Mesenchymal stem cell (in vitro differentiated cells and primary cell): ENCODE data around the gene TRPM2.
A peak's percentile ranks its signal among the peaks of the same experiment; 100 is the strongest.
"Not testable (repeated sequence)": the region's sequence is repeated elsewhere in the genome, so short reads cannot be mapped to it uniquely, and the experiment has no call there.

Experiments used
- DNase-seq: peaks from one replicate; pipeline ENCODE4 v3.0.0-alpha.2; 2013
- H2AFZ ChIP-seq: one replicate; pipeline ENCODE4 v1.6.1; 2013; ENCODE audit warnings: low read depth, mild to moderate bottlenecking, control low read depth, inconsistent platforms, low read length, moderate library complexity
- H2AK5ac ChIP-seq: 2 replicates; pipeline ENCODE4 v1.6.1; 2013; ENCODE audit warnings: low read length, moderate library complexity, mild to moderate bottlenecking, inconsistent platforms; ENCODE audit not compliant: severe bottlenecking
- H2BK120ac ChIP-seq: one replicate; pipeline ENCODE4 v1.6.1; 2013; ENCODE audit warnings: low read depth, mild to moderate bottlenecking, inconsistent platforms, low read length, moderate library complexity
- H2BK12ac ChIP-seq, 2 experiments: one replicate each; pipeline ENCODE4 v1.6.1; 2013; ENCODE audit warnings: inconsistent platforms in 2 of 2, low read length in 2 of 2, mild to moderate bottlenecking in 2 of 2, moderate library complexity in 2 of 2, control low read depth in 1 of 2
- H2BK15ac ChIP-seq: one replicate; pipeline ENCODE4 v1.6.1; 2013; ENCODE audit warnings: mild to moderate bottlenecking, low read depth, inconsistent platforms; ENCODE audit not compliant: poor library complexity, severe bottlenecking
- H2BK5ac ChIP-seq: 2 replicates; pipeline ENCODE4 v1.6.1; 2013; ENCODE audit warnings: low read depth, mild to moderate bottlenecking, low read length, control low read depth, inconsistent platforms; ENCODE audit not compliant: poor library complexity, severe bottlenecking
- H3K14ac ChIP-seq, 2 experiments: one replicate each; pipeline ENCODE4 v1.6.1; 2013; ENCODE audit warnings: inconsistent platforms in 2 of 2, low read length in 2 of 2, control low read depth in 1 of 2, mild to moderate bottlenecking in 1 of 2, moderate library complexity in 1 of 2
- H3K18ac ChIP-seq, 2 experiments: one replicate each; pipeline ENCODE4 v1.6.1; 2013; ENCODE audit warnings: inconsistent platforms in 2 of 2, low read length in 2 of 2, control low read depth in 1 of 2, low read depth in 1 of 2, mild to moderate bottlenecking in 1 of 2
- H3K23ac ChIP-seq, 2 experiments: one replicate each; pipeline ENCODE4 v1.6.1; 2013; ENCODE audit warnings: inconsistent platforms in 2 of 2, low read length in 2 of 2, mild to moderate bottlenecking in 2 of 2, moderate library complexity in 2 of 2, control low read depth in 1 of 2
- H3K27ac ChIP-seq: 2 replicates; pipeline ENCODE4 v1.5.1; 2013; ENCODE audit warnings: mild to moderate bottlenecking, moderate library complexity, low read length, control low read depth, inconsistent platforms; ENCODE audit not compliant: poor library complexity, severe bottlenecking
- H3K27me3 ChIP-seq, 2 experiments: 2 replicates each; pipeline versions ENCODE4 v1.6.1 to v1.7.0; 2013; ENCODE audit warnings: low read length in 2 of 2, mild to moderate bottlenecking in 2 of 2, moderate library complexity in 2 of 2, control low read depth in 1 of 2, inconsistent platforms in 1 of 2; ENCODE audit not compliant: control insufficient read depth in 1 of 2, insufficient read depth in 1 of 2
- H3K36me3 ChIP-seq, 2 experiments: 2 replicates each; pipeline versions ENCODE4 v1.6.1 to v1.7.0; 2013; ENCODE audit warnings: low read length in 2 of 2, control low read depth in 1 of 2, inconsistent platforms in 1 of 2, low read depth in 1 of 2, mild to moderate bottlenecking in 1 of 2; ENCODE audit not compliant: insufficient read depth in 2 of 2, control insufficient read depth in 1 of 2
- H3K4ac ChIP-seq, 2 experiments: one replicate each; pipeline ENCODE4 v1.6.1; 2013; ENCODE audit warnings: inconsistent platforms in 2 of 2, low read length in 2 of 2, mild to moderate bottlenecking in 2 of 2, moderate library complexity in 2 of 2, control low read depth in 1 of 2, low read depth in 1 of 2
- H3K4me1 ChIP-seq: 2 replicates; pipeline ENCODE4 v1.6.1; 2013; ENCODE audit warnings: low read depth, low read length, control low read depth; ENCODE audit not compliant: control insufficient read depth, insufficient read depth
- H3K4me2 ChIP-seq: 2 replicates; pipeline ENCODE4 v1.6.1; 2013; ENCODE audit warnings: low read length, mild to moderate bottlenecking, inconsistent platforms; ENCODE audit not compliant: poor library complexity, severe bottlenecking
- H3K4me3 ChIP-seq, 2 experiments: 2 replicates each; pipeline versions ENCODE4 v1.5.1 to v1.7.0; 2013; ENCODE audit warnings: low read length in 2 of 2, mild to moderate bottlenecking in 2 of 2, control low read depth in 1 of 2, low read depth in 1 of 2; ENCODE audit not compliant: insufficient read depth in 1 of 2
- H3K79me1 ChIP-seq: replicated peaks from 2 replicates; pipeline ENCODE4 v1.6.1; 2013; ENCODE audit warnings: mild to moderate bottlenecking, control low read depth, low read length, inconsistent platforms; ENCODE audit not compliant: poor library complexity, severe bottlenecking
- H3K9ac ChIP-seq: 2 replicates; pipeline ENCODE4 v1.7.0; 2013; ENCODE audit warnings: mild to moderate bottlenecking, low read length, moderate library complexity
- H3K9me3 ChIP-seq: 2 replicates; pipeline ENCODE4 v1.7.0; 2013; ENCODE audit warnings: mild to moderate bottlenecking, low read length; ENCODE audit not compliant: control insufficient read depth
- H4K8ac ChIP-seq: one replicate; pipeline ENCODE4 v1.6.1; 2013; ENCODE audit warnings: inconsistent platforms, mild to moderate bottlenecking, low read length, moderate library complexity
- H4K91ac ChIP-seq: one replicate; pipeline ENCODE4 v1.6.1; 2013; ENCODE audit warnings: mild to moderate bottlenecking, low read length, inconsistent platforms
- WGBS: methylation state at CpG from one replicate; pipeline ENCODE4 v1.1.7; 2013; ENCODE audit warnings: mixed read lengths; 5-methylcytosine and 5-hydroxymethylcytosine counted together

TRPM2 gene

DNA sequence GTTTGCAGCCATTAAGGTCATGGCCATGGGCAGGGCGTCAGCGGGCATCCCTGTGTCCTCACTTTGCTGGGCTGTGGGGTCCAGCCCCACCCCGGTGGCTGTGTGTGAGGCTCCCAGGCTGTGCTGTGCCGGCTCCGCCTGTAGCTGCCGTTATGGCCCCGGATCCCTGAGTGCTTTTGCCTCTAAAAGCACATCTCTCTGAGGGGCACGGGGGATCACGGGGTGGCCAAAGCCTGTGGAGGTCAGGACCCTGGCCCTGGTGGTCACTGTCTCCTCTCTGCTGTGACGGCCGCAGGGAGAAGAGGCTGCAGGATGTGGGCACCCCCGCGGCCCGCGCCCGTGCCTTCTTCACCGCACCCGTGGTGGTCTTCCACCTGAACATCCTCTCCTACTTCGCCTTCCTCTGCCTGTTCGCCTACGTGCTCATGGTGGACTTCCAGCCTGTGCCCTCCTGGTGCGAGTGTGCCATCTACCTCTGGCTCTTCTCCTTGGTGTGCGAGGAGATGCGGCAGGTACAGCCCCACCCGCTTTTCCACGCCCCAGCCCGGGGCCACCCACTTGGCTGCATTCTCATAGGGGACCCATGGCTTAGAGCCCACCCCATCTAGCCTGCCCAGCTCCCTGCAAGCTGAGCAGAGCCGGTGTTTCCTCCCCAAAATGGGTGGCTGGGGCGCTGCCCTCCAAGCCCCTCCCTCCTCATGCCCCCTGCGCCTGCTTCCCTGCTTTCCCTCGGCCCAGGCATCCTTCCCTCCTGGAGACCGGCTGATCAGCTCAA, 48.2 kb downstream of the TRPM2 start:
- DNase-seq, result no peak
- Histone ChIP-seq H3K9me3 (no peaks in the 10 kb centered on the region), H3K4me3 (no peak overlapping the region), H3K23ac (no peak overlapping the region), H2AK5ac (no peak overlapping the region), H2BK12ac (no peak overlapping the region), H3K4me2 (no peak overlapping the region), H2BK120ac (no peak overlapping the region), H3K27me3 (no peaks in the 10 kb centered on the region), H3K14ac (no peak overlapping the region), H4K91ac (no peak overlapping the region), H3K27ac (no peak overlapping the region), H2BK15ac (no peak overlapping the region), H3K18ac (no peak overlapping the region), H4K8ac (no peak overlapping the region), H3K4ac (no peak overlapping the region), H2BK5ac (no peak overlapping the region), H3K36me3 (no peaks in the 10 kb centered on the region), H2AFZ (no peak overlapping the region), H3K4me1 (peaks cover 4% of the 10 kb centered on the region), H3K79me1 (no peaks in the 10 kb centered on the region), H3K9ac (no peak overlapping the region)
- WGBS, result 86% methylated on average over 32 of the region's 32 CpGs

- H2BK15ac ChIP-seq, result no peak overlapping the region
- no peak overlapping the region for H3K9ac ChIP-seq
- no peak overlapping the region for H2AK5ac ChIP-seq
- no peak overlapping the region for H3K27ac ChIP-seq
- H3K79me1 ChIP-seq, result no peaks in the 10 kb centered on the region
- no peaks in the 10 kb centered on the region for H3K9me3 ChIP-seq
- H4K8ac ChIP-seq, result no peak overlapping the region
- no peaks in the 10 kb centered on the region for H3K27me3 ChIP-seq
- H3K4me2 ChIP-seq, result no peak overlapping the region
- H3K4me1 ChIP-seq, result peaks cover 4% of the 10 kb centered on the region
- H3K4me3 ChIP-seq, result no peak overlapping the region
- no peak overlapping the region for H2AFZ ChIP-seq
- no peak overlapping the region for H2BK12ac ChIP-seq
- no peak overlapping the region for H2BK5ac ChIP-seq
- no peak overlapping the region for H3K23ac ChIP-seq
- DNase-seq, result no peak
- 89% methylated on average over 17 of the region's 17 CpGs for WGBS
- no peak overlapping the region for H3K4ac ChIP-seq
- no peak overlapping the region for H3K18ac ChIP-seq
- no peaks in the 10 kb centered on the region for H3K36me3 ChIP-seq
- no peak overlapping the region for H2BK120ac ChIP-seq
- H4K91ac ChIP-seq, result no peak overlapping the region
- no peak overlapping the region for H3K14ac ChIP-seq
These were observed 49.1 kb downstream of the TRPM2 start for GRCh38 chr21:44402323-44403105.

DNA sequence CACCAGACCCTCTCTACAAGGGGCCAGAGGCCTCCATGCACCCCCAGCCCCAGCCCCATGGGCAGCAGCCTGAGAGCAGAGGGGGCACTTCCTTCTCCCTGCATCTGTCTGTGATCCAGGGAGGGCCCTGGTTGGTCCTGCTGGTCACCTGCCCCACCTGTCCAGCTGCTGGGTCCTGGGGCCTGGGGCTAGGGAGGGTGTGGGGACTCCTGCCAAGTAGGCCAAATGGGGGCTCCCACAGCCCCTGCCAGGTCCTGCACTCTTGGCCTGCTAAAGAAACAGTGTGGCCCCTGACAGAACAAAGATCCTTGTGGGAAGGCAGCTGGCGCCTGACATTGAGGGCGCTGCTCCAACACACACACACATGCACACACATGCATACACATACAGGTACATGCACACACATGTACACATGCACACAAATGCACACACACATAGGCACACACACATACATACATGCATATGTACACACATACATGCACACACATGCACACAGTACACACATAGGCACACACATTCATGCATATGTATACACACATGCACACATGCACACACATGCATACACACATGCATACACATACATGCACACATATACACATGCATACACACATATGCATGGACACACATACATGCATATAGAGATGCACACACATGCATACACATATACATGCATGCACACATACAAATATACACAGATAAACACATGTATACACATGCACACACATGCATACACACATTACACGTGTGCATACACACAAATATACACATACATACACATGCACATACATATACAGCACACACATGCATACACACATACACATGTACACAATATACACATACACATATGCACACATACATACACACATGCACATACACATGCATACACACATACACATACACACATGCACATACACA, 49.9 kb downstream of the TRPM2 start:
- Histone ChIP-seq H3K4me1 (peaks cover 4% of the 10 kb centered on the region), H2BK5ac (no peak overlapping the region), H4K91ac (peak overlapping the region; percentile 0), H2AFZ (no peak overlapping the region), H3K9ac (no peak overlapping the region), H3K14ac (no peak overlapping the region), H3K27ac (no peak overlapping the region), H3K23ac (no peak overlapping the region), H4K8ac (no peak overlapping the region), H3K4me2 (no peak overlapping the region), H3K36me3 (no peaks in the 10 kb centered on the region), H2BK120ac (no peak overlapping the region), H3K79me1 (no peaks in the 10 kb centered on the region), H3K4me3 (no peak overlapping the region), H3K4ac (no peak overlapping the region), H3K27me3 (no peaks in the 10 kb centered on the region), H2AK5ac (no peak overlapping the region), H2BK15ac (no peak overlapping the region), H3K18ac (no peak overlapping the region), H2BK12ac (no peak overlapping the region), H3K9me3 (no peaks in the 10 kb centered on the region)
- WGBS, result 80% methylated on average over 3 of the region's 3 CpGs
- no peak for DNase-seq

GRCh38 chr21:44404482-44404881, 51.1 kb downstream of the TRPM2 start:
- not testable (repeated sequence) for H2BK5ac ChIP-seq, H2BK120ac ChIP-seq, H2BK12ac ChIP-seq, H3K27ac ChIP-seq, H2BK15ac ChIP-seq, H3K79me1 ChIP-seq, H3K4me1 ChIP-seq, H3K23ac ChIP-seq, H3K9ac ChIP-seq, H3K4me3 ChIP-seq, H3K14ac ChIP-seq, H3K36me3 ChIP-seq, DNase-seq, H4K8ac ChIP-seq, H4K91ac ChIP-seq, H3K18ac ChIP-seq, H2AFZ ChIP-seq, H3K4me2 ChIP-seq, H3K4ac ChIP-seq, H3K27me3 ChIP-seq, H3K9me3 ChIP-seq, H2AK5ac ChIP-seq
- 89% methylated on average over 7 of the region's 7 CpGs for WGBS
